ENCODE results near the gene GIT1. TPM values are rescaled to one million over a fixed set of nuclear protein-coding genes. Genes with fewer than 3 reads are reported as not detected.

The GIT1 gene
- total and polyA plus RNA-seq, 2 of the 13 experiments (the other 11 are each of a cell fraction or from before 2014, with no cell fraction given) = 14.2 to 30.8 TPM

- TF ChIP-seq, protein P1, sequence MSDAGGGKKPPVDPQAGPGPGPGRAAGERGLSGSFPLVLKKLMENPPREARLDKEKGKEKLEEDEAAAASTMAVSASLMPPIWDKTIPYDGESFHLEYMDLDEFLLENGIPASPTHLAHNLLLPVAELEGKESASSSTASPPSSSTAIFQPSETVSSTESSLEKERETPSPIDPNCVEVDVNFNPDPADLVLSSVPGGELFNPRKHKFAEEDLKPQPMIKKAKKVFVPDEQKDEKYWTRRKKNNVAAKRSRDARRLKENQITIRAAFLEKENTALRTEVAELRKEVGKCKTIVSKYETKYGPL (CRISPR knock-in tag; IDR thresholded peaks at IDR 0.05) = no peak
- no peak for TF ChIP-seq IKZF4 (CRISPR knock-in tag; IDR thresholded peaks at IDR 0.05; ENCODE audit: borderline replicate concordance, low read depth, not compliant biosample characterization)
- TF ChIP-seq PHF5A (CRISPR knock-in tag; IDR thresholded peaks at IDR 0.05; ENCODE audit: low read depth, unreplicated experiment) = no peak
- TF ChIP-seq, protein P2, sequence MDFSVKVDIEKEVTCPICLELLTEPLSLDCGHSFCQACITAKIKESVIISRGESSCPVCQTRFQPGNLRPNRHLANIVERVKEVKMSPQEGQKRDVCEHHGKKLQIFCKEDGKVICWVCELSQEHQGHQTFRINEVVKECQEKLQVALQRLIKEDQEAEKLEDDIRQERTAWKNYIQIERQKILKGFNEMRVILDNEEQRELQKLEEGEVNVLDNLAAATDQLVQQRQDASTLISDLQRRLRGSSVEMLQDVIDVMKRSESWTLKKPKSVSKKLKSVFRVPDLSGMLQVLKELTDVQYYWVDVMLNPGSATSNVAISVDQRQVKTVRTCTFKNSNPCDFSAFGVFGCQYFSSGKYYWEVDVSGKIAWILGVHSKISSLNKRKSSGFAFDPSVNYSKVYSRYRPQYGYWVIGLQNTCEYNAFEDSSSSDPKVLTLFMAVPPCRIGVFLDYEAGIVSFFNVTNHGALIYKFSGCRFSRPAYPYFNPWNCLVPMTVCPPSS (IDR thresholded peaks at IDR 0.05) = no peak
- no peak for TF ChIP-seq ZFAT (CRISPR knock-in tag; conservative IDR thresholded peaks at IDR 0.05)
- TF ChIP-seq FIP1L1 (IDR thresholded peaks at IDR 0.05; ENCODE audit: borderline replicate concordance, insufficient read depth, low read depth, low read length) = no peak
- no peak for TF ChIP-seq ETS1 (CRISPR knock-in tag; IDR thresholded peaks at IDR 0.05)
- no peak for TF ChIP-seq ZNF225 (CRISPR knock-in tag; IDR thresholded peaks at IDR 0.05)
- no peak for TF ChIP-seq ZNF850 (CRISPR knock-in tag; conservative IDR thresholded peaks at IDR 0.05)
- TF ChIP-seq ZNF251 (CRISPR knock-in tag; IDR thresholded peaks at IDR 0.05) = no peak
- TF ChIP-seq HNF4G (IDR thresholded peaks at IDR 0.05; ENCODE audit: borderline replicate concordance, low read depth, low read length) = no peak
- no peak for TF ChIP-seq HNF4G (CRISPR knock-in tag; IDR thresholded peaks at IDR 0.05; ENCODE audit: borderline replicate concordance, low read depth)
- no peak for TF ChIP-seq FOXA1 (IDR thresholded peaks at IDR 0.05)
- peak; percentile 63 for TF ChIP-seq FOXA1 (CRISPR knock-in tag; IDR thresholded peaks at IDR 0.05)
- TF ChIP-seq IRF2 (CRISPR knock-in tag; IDR thresholded peaks at IDR 0.05) = no peak
- TF ChIP-seq HDAC2 (CRISPR knock-in tag; IDR thresholded peaks at IDR 0.05) = peak; percentile 77
- TF ChIP-seq MXI1 (IDR thresholded peaks at IDR 0.05; ENCODE audit: borderline replicate concordance, low read depth, low read length) = peak; percentile 69; the same call in 1 of the 3 replicates
- TF ChIP-seq CEBPG (CRISPR knock-in tag; IDR thresholded peaks at IDR 0.05) = peak; percentile 94
- TF ChIP-seq ISX (CRISPR knock-in tag; conservative IDR thresholded peaks at IDR 0.05) = no peak
- TF ChIP-seq SMC3 (IDR thresholded peaks at IDR 0.05; ENCODE audit: low read length) = 0 out of 2 replicates have a peak, but pooled peaks have one; percentile 11
- TF ChIP-seq ZFP37 (CRISPR knock-in tag; IDR thresholded peaks at IDR 0.05; ENCODE audit: borderline replicate concordance) = no peak
- 0 out of 2 replicates have a peak, but pooled peaks have one; percentile 28 for TF ChIP-seq IKZF5 (CRISPR knock-in tag; IDR thresholded peaks at IDR 0.05)
- no peak for TF ChIP-seq HIVEP1 (CRISPR knock-in tag; IDR thresholded peaks at IDR 0.05)
- no peak for TF ChIP-seq ZIK1 (CRISPR knock-in tag; IDR thresholded peaks at IDR 0.05; ENCODE audit: borderline replicate concordance, low read depth)
- 0 out of 2 replicates have a peak, but pooled peaks have one; percentile 28 for TF ChIP-seq ELF3 (CRISPR knock-in tag; IDR thresholded peaks at IDR 0.05)
- no peak for TF ChIP-seq STAG1 (CRISPR knock-in tag; IDR thresholded peaks at IDR 0.05)
- TF ChIP-seq POLR2AphosphoS5 (IDR thresholded peaks at IDR 0.05; ENCODE audit: low read depth, low read length) = no peak
These were observed 33.6 kb downstream of the GIT1 start (continued) for GRCh38 chr17:29555840-29556239.
